HL-60 (cell line): ENCODE results near the gene SLC23A3.

Experiments used
- DNase-seq, 2 experiments: peaks; one replicate each; pipeline ENCODE4 v3.0.0-alpha.2; 2010 to 2020; ENCODE audit warnings: low read depth in 1 of 2, low spot score in 1 of 2
- H3K27ac ChIP-seq: fragments of 250-450 bp; sonication (Bioruptor Pico); replicated peaks from 2 replicates; pipeline ENCODE4 v1.5.1; 2020; ENCODE audit warnings: mild to moderate bottlenecking, moderate library complexity
- H3K27me3 ChIP-seq: fragments of 250-450 bp; sonication (Bioruptor Pico); 2 replicates; pipeline ENCODE4 v1.5.1; 2021; ENCODE audit warnings: mild to moderate bottlenecking, moderate library complexity; ENCODE audit not compliant: insufficient read depth, poor library complexity, severe bottlenecking
- H3K4me3 ChIP-seq: replicated peaks from 2 replicates; pipeline ENCODE4 v1.5.1; 2011; ENCODE audit warnings: mild to moderate bottlenecking, control low read depth, low read length; ENCODE audit not compliant: insufficient read depth
- CTCF ChIP-seq: IDR thresholded peaks from one replicate; pipeline ENCODE4 v1.5.1; 2011; ENCODE audit warnings: low read length, control low read depth, inconsistent platforms; ENCODE audit not compliant: insufficient read depth
- GABPA ChIP-seq: IDR thresholded peaks from 2 replicates; pipeline ENCODE4 v1.6.1; 2012; ENCODE audit warnings: low read depth
- POLR2AphosphoS5 ChIP-seq: IDR thresholded peaks from 2 replicates; pipeline ENCODE4 v1.6.1; 2012; ENCODE audit warnings: low read depth
- REST ChIP-seq: IDR thresholded peaks from 2 replicates; pipeline ENCODE4 v1.6.1; 2012; ENCODE audit warnings: low read depth; ENCODE audit not compliant: insufficient replicate concordance
- SPI1 ChIP-seq: IDR thresholded peaks from 2 replicates; pipeline ENCODE4 v1.6.1; 2012; ENCODE audit warnings: low read depth, mild to moderate bottlenecking, borderline replicate concordance

Gene SLC23A3

GRCh38 chr2:219216535-219216915 is 46.7 kb upstream of the SLC23A3 start:
- no peak for DNase-seq
- H3K27ac ChIP-seq: no peak overlapping the region
- TF ChIP-seq REST (no peak), SPI1 (no peak), CTCF (no peak), POLR2AphosphoS5 (no peak), GABPA (no peak)
- H3K4me3 ChIP-seq: no peak overlapping the region
- H3K27me3 ChIP-seq: peaks cover 2% of the 10 kb centered on the region

GRCh38 chr2:219215871-219216534 is 46.2 kb upstream of the SLC23A3 start:
- Histone ChIP-seq H3K27me3 (peaks cover 2% of the 10 kb centered on the region), H3K4me3 (no peak overlapping the region), H3K27ac (no peak overlapping the region)
- TF ChIP-seq GABPA (no peak), SPI1 (no peak), CTCF (no peak), POLR2AphosphoS5 (no peak), REST (no peak)
- no peak for DNase-seq

GRCh38 chr2:219214786-219215185 is 45.0 kb upstream of the SLC23A3 start:
- DNase-seq: no peak
- no peak overlapping the region for H3K27ac ChIP-seq
- H3K4me3 ChIP-seq: no peak overlapping the region
- TF ChIP-seq CTCF: no peak
- no peak for TF ChIP-seq REST
- TF ChIP-seq GABPA: no peak
- no peak for TF ChIP-seq POLR2AphosphoS5
- H3K27me3 ChIP-seq: peaks cover 2% of the 10 kb centered on the region
